ENCODE results near the gene CST7. TPM values are rescaled to one million over a fixed set of nuclear protein-coding genes. Genes with fewer than 3 reads are reported as not detected.

The CST7 gene
- total RNA-seq, 1 donor from 2014 or later: 1.0 TPM

GRCh38 chr20:24950128-24950835 is 1.2 kb downstream of the CST7 start:
- Histone ChIP-seq H3K4me3 (ENCODE audit: low read length in 3 of 3) (no peak overlapping the region), H3K9me3 (ENCODE audit: control insufficient read depth in 3 of 3, low read length in 3 of 3) (no peaks in the 10 kb centered on the region), H3K4me1 (ENCODE audit: control insufficient read depth in 3 of 3, insufficient read depth in 3 of 3, low read length in 3 of 3) (peaks cover 0 to 2% (median 0%) of the 10 kb centered on the region in 3 donors), H3K27me3 (ENCODE audit: control insufficient read depth in 3 of 3, insufficient read depth in 3 of 3, low read length in 3 of 3) (peaks cover 5 to 17% (median 13%) of the 10 kb centered on the region in 3 donors), H3K36me3 (ENCODE audit: control insufficient read depth in 3 of 3, insufficient read depth in 3 of 3, low read length in 3 of 3) (peaks cover 0 to 3% (median 2%) of the 10 kb centered on the region in 3 donors), H3K27ac (ENCODE audit: low read depth, low read length) (peak overlapping the region; percentile 12), H3K9ac (ENCODE audit: low read depth in 1 of 3, low read length in 3 of 3) (no peak overlapping the region)

- Histone ChIP-seq H3K36me3 (ENCODE audit: control insufficient read depth in 3 of 3, insufficient read depth in 3 of 3, low read length in 3 of 3) (peaks cover 2 to 4% (median 3%) of the 10 kb centered on the region in 3 donors), H3K9me3 (ENCODE audit: control insufficient read depth in 3 of 3, low read length in 3 of 3) (no peaks in the 10 kb centered on the region), H3K4me3 (ENCODE audit: low read length in 3 of 3) (no peak overlapping the region), H3K4me1 (ENCODE audit: control insufficient read depth in 3 of 3, insufficient read depth in 3 of 3, low read length in 3 of 3) (peaks cover 0 to 2% (median 0%) of the 10 kb centered on the region in 3 donors), H3K9ac (ENCODE audit: low read depth in 1 of 3, low read length in 3 of 3) (no peak overlapping the region), H3K27me3 (ENCODE audit: control insufficient read depth in 3 of 3, insufficient read depth in 3 of 3, low read length in 3 of 3) (peaks cover 5 to 17% (median 13%) of the 10 kb centered on the region in 3 donors), H3K27ac (ENCODE audit: low read depth, low read length) (no peak overlapping the region)
These were observed 1.9 kb downstream of the CST7 start for GRCh38 chr20:24950836-24951525.

GRCh38 chr20:24951536-24952083 is 2.5 kb downstream of the CST7 start:
- Histone ChIP-seq H3K27me3 (ENCODE audit: control insufficient read depth in 3 of 3, insufficient read depth in 3 of 3, low read length in 3 of 3) (peaks cover 5 to 17% (median 13%) of the 10 kb centered on the region in 3 donors), H3K4me1 (ENCODE audit: control insufficient read depth in 3 of 3, insufficient read depth in 3 of 3, low read length in 3 of 3) (peaks cover 0 to 2% (median 0%) of the 10 kb centered on the region in 3 donors), H3K27ac (ENCODE audit: low read depth, low read length) (no peak overlapping the region), H3K9ac (ENCODE audit: low read depth in 1 of 3, low read length in 3 of 3) (no peak overlapping the region), H3K36me3 (ENCODE audit: control insufficient read depth in 3 of 3, insufficient read depth in 3 of 3, low read length in 3 of 3) (peaks cover 3 to 8% (median 6%) of the 10 kb centered on the region in 3 donors), H3K4me3 (ENCODE audit: low read length in 3 of 3) (no peak overlapping the region), H3K9me3 (ENCODE audit: control insufficient read depth in 3 of 3, low read length in 3 of 3) (no peaks in the 10 kb centered on the region)

DNA sequence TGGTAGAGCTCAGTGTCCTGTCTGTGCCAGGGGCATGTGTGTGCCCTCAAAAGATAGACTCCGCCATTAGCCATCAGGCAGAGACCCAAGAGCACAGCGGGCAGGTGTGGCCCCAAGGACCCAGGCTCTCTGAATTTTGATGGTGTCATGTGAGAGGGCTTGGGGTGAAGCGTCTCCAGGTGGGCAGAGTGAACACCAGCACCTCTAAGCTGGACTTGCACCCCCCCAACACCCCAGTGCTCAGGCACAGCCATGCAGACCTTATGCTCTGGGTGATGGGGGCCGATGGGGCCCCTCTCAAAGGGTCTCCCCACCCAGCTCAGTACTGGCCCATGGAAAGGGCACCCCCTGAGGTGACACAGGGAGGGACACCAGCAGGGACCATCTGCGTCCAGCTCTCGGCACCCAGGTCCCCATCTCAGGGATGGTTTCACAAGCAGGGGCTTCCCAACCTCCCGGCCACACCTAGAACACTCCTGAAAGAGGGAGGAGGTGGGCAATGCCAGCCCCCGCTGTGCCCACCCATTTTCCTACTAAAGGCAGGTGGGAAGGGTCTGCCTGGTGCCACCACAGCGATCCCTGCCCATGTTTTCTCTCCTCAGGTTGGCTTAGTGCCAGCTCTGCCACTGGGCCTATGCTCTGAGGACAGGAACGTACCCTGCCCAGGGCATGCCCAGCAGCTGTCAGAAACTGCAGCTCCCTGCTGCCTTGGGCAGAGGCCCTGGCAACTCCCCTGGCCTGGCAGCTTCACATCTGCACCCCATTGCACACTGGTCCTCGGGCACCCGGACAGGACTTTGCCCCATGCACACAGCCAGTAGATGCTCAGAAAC is 3.5 kb downstream of the CST7 start:
- Histone ChIP-seq H3K4me1 (ENCODE audit: control insufficient read depth in 3 of 3, insufficient read depth in 3 of 3, low read length in 3 of 3) (peaks cover 0 to 2% (median 0%) of the 10 kb centered on the region in 3 donors), H3K36me3 (ENCODE audit: control insufficient read depth in 3 of 3, insufficient read depth in 3 of 3, low read length in 3 of 3) (peaks cover 9 to 13% (median 9%) of the 10 kb centered on the region in 3 donors), H3K4me3 (ENCODE audit: low read length in 3 of 3) (no peak overlapping the region), H3K27ac (ENCODE audit: low read depth, low read length) (no peak overlapping the region), H3K9me3 (ENCODE audit: control insufficient read depth in 3 of 3, low read length in 3 of 3) (no peaks in the 10 kb centered on the region), H3K27me3 (ENCODE audit: control insufficient read depth in 3 of 3, insufficient read depth in 3 of 3, low read length in 3 of 3) (peaks cover 5 to 17% (median 13%) of the 10 kb centered on the region in 3 donors), H3K9ac (ENCODE audit: low read depth in 1 of 3, low read length in 3 of 3) (no peak overlapping the region)

- no peak overlapping the region for H3K4me3 ChIP-seq (ENCODE audit: low read length in 3 of 3)
- H3K36me3 ChIP-seq (ENCODE audit: control insufficient read depth in 3 of 3, insufficient read depth in 3 of 3, low read length in 3 of 3): peaks cover 14 to 16% (median 15%) of the 10 kb centered on the region in 3 donors
- H3K9me3 ChIP-seq (ENCODE audit: control insufficient read depth in 3 of 3, low read length in 3 of 3): no peaks in the 10 kb centered on the region
- H3K4me1 ChIP-seq (ENCODE audit: control insufficient read depth in 3 of 3, insufficient read depth in 3 of 3, low read length in 3 of 3): peaks cover 0 to 2% (median 0%) of the 10 kb centered on the region in 3 donors
- no peak overlapping the region for H3K9ac ChIP-seq (ENCODE audit: low read depth in 1 of 3, low read length in 3 of 3)
- H3K27me3 ChIP-seq (ENCODE audit: control insufficient read depth in 3 of 3, insufficient read depth in 3 of 3, low read length in 3 of 3): peaks cover 5 to 17% (median 13%) of the 10 kb centered on the region in 3 donors
- no peak overlapping the region for H3K27ac ChIP-seq (ENCODE audit: low read depth, low read length)
These were observed 4.1 kb downstream of the CST7 start for GRCh38 chr20:24953209-24953575.

- H3K27me3 ChIP-seq (ENCODE audit: control insufficient read depth in 3 of 3, insufficient read depth in 3 of 3, low read length in 3 of 3): peaks cover 5 to 17% (median 13%) of the 10 kb centered on the region in 3 donors
- no peak overlapping the region for H3K4me3 ChIP-seq (ENCODE audit: low read length in 3 of 3)
- no peak overlapping the region for H3K9ac ChIP-seq (ENCODE audit: low read depth in 1 of 3, low read length in 3 of 3)
- H3K36me3 ChIP-seq (ENCODE audit: control insufficient read depth in 3 of 3, insufficient read depth in 3 of 3, low read length in 3 of 3): peaks cover 14 to 18% (median 15%) of the 10 kb centered on the region in 3 donors
- H3K9me3 ChIP-seq (ENCODE audit: control insufficient read depth in 3 of 3, low read length in 3 of 3): no peaks in the 10 kb centered on the region
- no peak overlapping the region for H3K27ac ChIP-seq (ENCODE audit: low read depth, low read length)
- H3K4me1 ChIP-seq (ENCODE audit: control insufficient read depth in 3 of 3, insufficient read depth in 3 of 3, low read length in 3 of 3): peaks cover 0 to 2% (median 0%) of the 10 kb centered on the region in 3 donors
These were observed 4.6 kb downstream of the CST7 start for GRCh38 chr20:24953621-24954133.

GRCh38 chr20:24954151-24954550 is 5.1 kb downstream of the CST7 start:
- Histone ChIP-seq H3K4me1 (ENCODE audit: control insufficient read depth in 3 of 3, insufficient read depth in 3 of 3, low read length in 3 of 3) (peaks cover 0 to 2% (median 0%) of the 10 kb centered on the region in 3 donors), H3K27ac (ENCODE audit: low read depth, low read length) (no peak overlapping the region), H3K9ac (ENCODE audit: low read depth in 1 of 3, low read length in 3 of 3) (no peak overlapping the region)

DNA sequence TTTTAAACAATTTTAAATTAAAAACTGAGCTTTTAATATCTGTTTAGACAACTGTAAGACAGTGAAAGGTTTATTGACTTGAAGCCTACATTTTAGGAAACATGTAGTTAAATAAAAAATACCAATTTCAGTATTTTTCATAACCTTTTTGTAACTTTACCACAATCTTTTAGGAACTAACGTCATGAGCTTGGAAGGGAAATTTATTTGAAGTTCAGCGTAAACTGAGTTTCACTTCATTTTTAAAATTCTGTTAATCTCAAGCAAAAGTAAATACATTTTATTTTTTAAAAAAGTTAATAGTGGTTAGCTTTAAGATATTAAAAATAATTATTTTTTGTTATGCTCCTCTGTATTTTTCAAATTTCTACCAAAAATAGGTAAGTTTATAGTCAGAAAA is 5.5 kb downstream of the CST7 start:
- Histone ChIP-seq H3K27me3 (ENCODE audit: control insufficient read depth in 3 of 3, insufficient read depth in 3 of 3, low read length in 3 of 3) (peaks cover 5 to 13% (median 10%) of the 10 kb centered on the region in 3 donors), H3K36me3 (ENCODE audit: control insufficient read depth in 3 of 3, insufficient read depth in 3 of 3, low read length in 3 of 3) (peaks cover 16 to 21% (median 20%) of the 10 kb centered on the region in 3 donors), H3K9me3 (ENCODE audit: control insufficient read depth in 3 of 3, low read length in 3 of 3) (no peaks in the 10 kb centered on the region), H3K4me3 (ENCODE audit: low read length in 3 of 3) (no peak overlapping the region), H3K9ac (ENCODE audit: low read depth in 1 of 3, low read length in 3 of 3) (no peak overlapping the region), H3K4me1 (ENCODE audit: control insufficient read depth in 3 of 3, insufficient read depth in 3 of 3, low read length in 3 of 3) (peaks cover 0 to 2% (median 0%) of the 10 kb centered on the region in 3 donors), H3K27ac (ENCODE audit: low read depth, low read length) (no peak overlapping the region)

More at GRCh38 chr20:24954151-24954550, 5.1 kb downstream of the CST7 start:
- no peaks in the 10 kb centered on the region for H3K9me3 ChIP-seq (ENCODE audit: control insufficient read depth in 3 of 3, low read length in 3 of 3)
- no peak overlapping the region for H3K4me3 ChIP-seq (ENCODE audit: low read length in 3 of 3)
- peaks cover 5 to 17% (median 13%) of the 10 kb centered on the region in 3 donors for H3K27me3 ChIP-seq (ENCODE audit: control insufficient read depth in 3 of 3, insufficient read depth in 3 of 3, low read length in 3 of 3)
- peaks cover 14 to 21% (median 19%) of the 10 kb centered on the region in 3 donors for H3K36me3 ChIP-seq (ENCODE audit: control insufficient read depth in 3 of 3, insufficient read depth in 3 of 3, low read length in 3 of 3)

GRCh38 chr20:24955045-24955444 is 6.0 kb downstream of the CST7 start:
- Histone ChIP-seq H3K4me3 (ENCODE audit: low read length in 3 of 3) (no peak overlapping the region), H3K36me3 (ENCODE audit: control insufficient read depth in 3 of 3, insufficient read depth in 3 of 3, low read length in 3 of 3) (peaks cover 20 to 21% (median 20%) of the 10 kb centered on the region in 3 donors), H3K4me1 (ENCODE audit: control insufficient read depth in 3 of 3, insufficient read depth in 3 of 3, low read length in 3 of 3) (peaks cover 0 to 2% (median 0%) of the 10 kb centered on the region in 3 donors), H3K27ac (ENCODE audit: low read depth, low read length) (no peak overlapping the region), H3K27me3 (ENCODE audit: control insufficient read depth in 3 of 3, insufficient read depth in 3 of 3, low read length in 3 of 3) (peaks cover 5 to 12% (median 9%) of the 10 kb centered on the region in 3 donors), H3K9me3 (ENCODE audit: control insufficient read depth in 3 of 3, low read length in 3 of 3) (no peaks in the 10 kb centered on the region), H3K9ac (ENCODE audit: low read depth in 1 of 3, low read length in 3 of 3) (no peak overlapping the region)

Measured in skeletal muscle tissue (tissue), 4 donors.